H1 (cell line): ENCODE results near the gene VDR. TPM values are rescaled to one million over a fixed set of nuclear protein-coding genes. Genes with fewer than 3 reads are reported as not detected.

Source experiments
- RAD21 ChIP-seq, 2 experiments: IDR thresholded peaks in 1 of 2; conservative IDR thresholded peaks in 1 of 2; 2 replicates each; pipeline ENCODE4 v1.6.1; 2011; ENCODE audit warnings: low read depth in 2 of 2, low read length in 2 of 2, improper control_type of control experiment in 1 of 2, inconsistent platforms in 1 of 2, mild to moderate bottlenecking in 1 of 2, moderate library complexity in 1 of 2
- TCF12 ChIP-seq: IDR thresholded peaks from 2 replicates; pipeline ENCODE4 v1.6.1; 2011; ENCODE audit warnings: low read depth, mild to moderate bottlenecking, low read length
- USF2 ChIP-seq: IDR thresholded peaks from 2 replicates; pipeline ENCODE4 v1.6.1; 2011; ENCODE audit warnings: low read length, improper control_type of control experiment
- polyA plus RNA-seq, 7 experiments: library from polyadenylated mRNA; depleted of rRNA in 3 of 7; stranded (reverse) in 5 of 7; unstranded in 2 of 7; fragments of >200 nt in 5 of 7; fragments of 200-250 nt in 2 of 7; gene quantifications; 1 replicate in 5 of 7; 2 replicates in 1 of 7; 4 replicates in 1 of 7; pipeline versions ENCODE4 v1.2.1 to v1.2.3, GENCODE V29; 2011 to 2013; ENCODE audit warnings: missing spikeins in 2 of 7, mixed read lengths in 2 of 7
- total RNA-seq: library from RNA; stranded (reverse); fragmentation: NEBNext Ultra II Directional; extraction: Animal tissue kit (Norgen Biotek cat#: 25700); gene quantifications from 2 replicates; pipeline ENCODE4 v1.2.1, GENCODE V29; 2021
- TF ChIP-seq, protein P1 (sequence below): fragments of 300-600 bp; sonication (generic); IDR thresholded peaks from 2 replicates; pipeline ENCODE4 v1.7.1; 2012; ENCODE audit warnings: low read length, moderate library complexity, mild to moderate bottlenecking, inconsistent platforms; ENCODE audit not compliant: insufficient replicate concordance

VDR gene
- total and polyA plus RNA-seq, 2 of the 8 experiments (the other 6 are each of a cell fraction or from before 2014, with no cell fraction given): 0.44 to 0.65 TPM

DNA sequence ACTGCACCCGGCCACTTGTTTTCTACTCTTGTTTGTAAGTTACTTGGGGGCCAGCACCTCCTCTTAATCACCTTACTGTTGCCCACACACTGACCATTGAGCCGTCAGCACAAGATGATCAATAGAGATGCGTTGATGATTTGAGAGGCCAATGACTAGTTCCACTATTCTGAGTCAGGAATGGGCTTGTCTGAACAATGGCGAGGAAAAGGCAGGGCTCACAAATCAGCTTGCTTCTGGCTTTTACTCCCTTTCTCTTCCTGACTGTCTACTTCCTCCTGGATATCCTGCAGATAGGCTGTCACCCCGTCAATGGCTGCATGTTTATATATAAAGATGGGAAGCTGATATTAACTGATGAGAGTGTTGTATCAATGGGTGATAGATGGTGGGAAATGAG lies 55.9 kb downstream of the VDR start (continued):
- TF ChIP-seq, protein P1, sequence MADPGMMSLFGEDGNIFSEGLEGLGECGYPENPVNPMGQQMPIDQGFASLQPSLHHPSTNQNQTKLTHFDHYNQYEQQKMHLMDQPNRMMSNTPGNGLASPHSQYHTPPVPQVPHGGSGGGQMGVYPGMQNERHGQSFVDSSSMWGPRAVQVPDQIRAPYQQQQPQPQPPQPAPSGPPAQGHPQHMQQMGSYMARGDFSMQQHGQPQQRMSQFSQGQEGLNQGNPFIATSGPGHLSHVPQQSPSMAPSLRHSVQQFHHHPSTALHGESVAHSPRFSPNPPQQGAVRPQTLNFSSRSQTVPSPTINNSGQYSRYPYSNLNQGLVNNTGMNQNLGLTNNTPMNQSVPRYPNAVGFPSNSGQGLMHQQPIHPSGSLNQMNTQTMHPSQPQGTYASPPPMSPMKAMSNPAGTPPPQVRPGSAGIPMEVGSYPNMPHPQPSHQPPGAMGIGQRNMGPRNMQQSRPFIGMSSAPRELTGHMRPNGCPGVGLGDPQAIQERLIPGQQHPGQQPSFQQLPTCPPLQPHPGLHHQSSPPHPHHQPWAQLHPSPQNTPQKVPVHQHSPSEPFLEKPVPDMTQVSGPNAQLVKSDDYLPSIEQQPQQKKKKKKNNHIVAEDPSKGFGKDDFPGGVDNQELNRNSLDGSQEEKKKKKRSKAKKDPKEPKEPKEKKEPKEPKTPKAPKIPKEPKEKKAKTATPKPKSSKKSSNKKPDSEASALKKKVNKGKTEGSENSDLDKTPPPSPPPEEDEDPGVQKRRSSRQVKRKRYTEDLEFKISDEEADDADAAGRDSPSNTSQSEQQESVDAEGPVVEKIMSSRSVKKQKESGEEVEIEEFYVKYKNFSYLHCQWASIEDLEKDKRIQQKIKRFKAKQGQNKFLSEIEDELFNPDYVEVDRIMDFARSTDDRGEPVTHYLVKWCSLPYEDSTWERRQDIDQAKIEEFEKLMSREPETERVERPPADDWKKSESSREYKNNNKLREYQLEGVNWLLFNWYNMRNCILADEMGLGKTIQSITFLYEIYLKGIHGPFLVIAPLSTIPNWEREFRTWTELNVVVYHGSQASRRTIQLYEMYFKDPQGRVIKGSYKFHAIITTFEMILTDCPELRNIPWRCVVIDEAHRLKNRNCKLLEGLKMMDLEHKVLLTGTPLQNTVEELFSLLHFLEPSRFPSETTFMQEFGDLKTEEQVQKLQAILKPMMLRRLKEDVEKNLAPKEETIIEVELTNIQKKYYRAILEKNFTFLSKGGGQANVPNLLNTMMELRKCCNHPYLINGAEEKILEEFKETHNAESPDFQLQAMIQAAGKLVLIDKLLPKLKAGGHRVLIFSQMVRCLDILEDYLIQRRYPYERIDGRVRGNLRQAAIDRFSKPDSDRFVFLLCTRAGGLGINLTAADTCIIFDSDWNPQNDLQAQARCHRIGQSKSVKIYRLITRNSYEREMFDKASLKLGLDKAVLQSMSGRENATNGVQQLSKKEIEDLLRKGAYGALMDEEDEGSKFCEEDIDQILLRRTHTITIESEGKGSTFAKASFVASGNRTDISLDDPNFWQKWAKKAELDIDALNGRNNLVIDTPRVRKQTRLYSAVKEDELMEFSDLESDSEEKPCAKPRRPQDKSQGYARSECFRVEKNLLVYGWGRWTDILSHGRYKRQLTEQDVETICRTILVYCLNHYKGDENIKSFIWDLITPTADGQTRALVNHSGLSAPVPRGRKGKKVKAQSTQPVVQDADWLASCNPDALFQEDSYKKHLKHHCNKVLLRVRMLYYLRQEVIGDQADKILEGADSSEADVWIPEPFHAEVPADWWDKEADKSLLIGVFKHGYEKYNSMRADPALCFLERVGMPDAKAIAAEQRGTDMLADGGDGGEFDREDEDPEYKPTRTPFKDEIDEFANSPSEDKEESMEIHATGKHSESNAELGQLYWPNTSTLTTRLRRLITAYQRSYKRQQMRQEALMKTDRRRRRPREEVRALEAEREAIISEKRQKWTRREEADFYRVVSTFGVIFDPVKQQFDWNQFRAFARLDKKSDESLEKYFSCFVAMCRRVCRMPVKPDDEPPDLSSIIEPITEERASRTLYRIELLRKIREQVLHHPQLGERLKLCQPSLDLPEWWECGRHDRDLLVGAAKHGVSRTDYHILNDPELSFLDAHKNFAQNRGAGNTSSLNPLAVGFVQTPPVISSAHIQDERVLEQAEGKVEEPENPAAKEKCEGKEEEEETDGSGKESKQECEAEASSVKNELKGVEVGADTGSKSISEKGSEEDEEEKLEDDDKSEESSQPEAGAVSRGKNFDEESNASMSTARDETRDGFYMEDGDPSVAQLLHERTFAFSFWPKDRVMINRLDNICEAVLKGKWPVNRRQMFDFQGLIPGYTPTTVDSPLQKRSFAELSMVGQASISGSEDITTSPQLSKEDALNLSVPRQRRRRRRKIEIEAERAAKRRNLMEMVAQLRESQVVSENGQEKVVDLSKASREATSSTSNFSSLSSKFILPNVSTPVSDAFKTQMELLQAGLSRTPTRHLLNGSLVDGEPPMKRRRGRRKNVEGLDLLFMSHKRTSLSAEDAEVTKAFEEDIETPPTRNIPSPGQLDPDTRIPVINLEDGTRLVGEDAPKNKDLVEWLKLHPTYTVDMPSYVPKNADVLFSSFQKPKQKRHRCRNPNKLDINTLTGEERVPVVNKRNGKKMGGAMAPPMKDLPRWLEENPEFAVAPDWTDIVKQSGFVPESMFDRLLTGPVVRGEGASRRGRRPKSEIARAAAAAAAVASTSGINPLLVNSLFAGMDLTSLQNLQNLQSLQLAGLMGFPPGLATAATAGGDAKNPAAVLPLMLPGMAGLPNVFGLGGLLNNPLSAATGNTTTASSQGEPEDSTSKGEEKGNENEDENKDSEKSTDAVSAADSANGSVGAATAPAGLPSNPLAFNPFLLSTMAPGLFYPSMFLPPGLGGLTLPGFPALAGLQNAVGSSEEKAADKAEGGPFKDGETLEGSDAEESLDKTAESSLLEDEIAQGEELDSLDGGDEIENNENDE: no peak
- no peak for TF ChIP-seq RAD21 (IDR thresholded peaks at IDR 0.05 in 1 of 2, conservative IDR thresholded peaks at IDR 0.05 in 1 of 2; ENCODE audit: low read depth in 2 of 2, low read length in 2 of 2)
- TF ChIP-seq USF2: no peak
- no peak for TF ChIP-seq TCF12
